Measurements from ENCODE around the gene DIPK1A. TPM values are rescaled to one million over a fixed set of nuclear protein-coding genes. Genes with fewer than 3 reads are reported as not detected.

Gene DIPK1A
- polyA plus RNA-seq, 1 experiment = 12.3 TPM

DNA sequence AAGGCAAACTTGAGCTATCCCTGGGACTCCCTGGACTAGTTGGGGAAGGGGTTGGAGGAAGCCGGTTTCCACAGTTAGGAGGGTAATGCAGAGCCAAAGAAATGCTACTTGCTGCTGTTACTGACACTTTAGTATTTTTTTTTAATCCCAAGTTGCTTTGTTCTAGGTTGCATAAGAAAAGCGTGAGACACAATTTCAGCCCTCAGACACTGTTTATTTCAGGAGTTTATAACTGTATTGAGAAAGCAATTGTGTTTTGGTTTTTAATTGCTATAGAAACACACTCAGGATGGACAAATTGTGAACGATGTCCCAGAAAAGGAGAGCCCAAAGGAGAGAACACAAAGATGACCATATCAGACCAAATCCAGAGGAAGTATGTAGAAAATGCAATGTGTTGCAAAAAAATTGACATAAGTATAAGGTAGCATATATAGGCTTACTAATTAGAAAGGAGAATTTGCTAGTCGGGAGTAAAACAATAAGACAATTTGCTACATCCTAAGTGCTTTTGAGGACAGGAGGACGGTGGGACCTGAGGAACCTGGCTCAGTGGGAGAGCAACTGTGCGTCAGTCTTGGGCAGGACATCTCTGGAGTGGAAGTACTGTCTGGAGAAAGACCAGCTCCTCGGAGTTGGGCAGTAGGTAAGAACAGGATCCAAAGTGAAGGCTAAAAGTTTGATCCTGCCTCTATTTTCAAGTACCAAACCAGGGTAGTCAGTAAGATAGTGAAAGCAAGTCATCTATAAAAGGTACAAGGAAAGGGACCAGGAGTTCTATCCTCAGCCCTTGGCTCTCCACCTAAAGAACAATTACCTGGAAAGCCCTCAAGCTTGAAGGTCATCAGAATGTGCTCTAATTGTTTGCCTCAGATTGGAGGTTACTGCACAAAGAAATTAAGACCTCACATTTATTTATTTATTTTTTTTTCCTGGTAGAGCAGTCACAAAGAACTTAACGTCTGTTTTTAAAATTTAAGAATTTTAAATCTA, 39.9 kb downstream of the DIPK1A start:
- ChIA-PET CTCF (no interaction called here), POLR2A (no interaction called here)
- H3K27me3 ChIP-seq (ENCODE audit: control insufficient read depth, insufficient read depth, low read length) = no peaks in the 10 kb centered on the region
- no peaks in the 10 kb centered on the region for H3K36me3 ChIP-seq (ENCODE audit: control insufficient read depth, insufficient read depth, low read length)
- TF ChIP-seq, protein P1, sequence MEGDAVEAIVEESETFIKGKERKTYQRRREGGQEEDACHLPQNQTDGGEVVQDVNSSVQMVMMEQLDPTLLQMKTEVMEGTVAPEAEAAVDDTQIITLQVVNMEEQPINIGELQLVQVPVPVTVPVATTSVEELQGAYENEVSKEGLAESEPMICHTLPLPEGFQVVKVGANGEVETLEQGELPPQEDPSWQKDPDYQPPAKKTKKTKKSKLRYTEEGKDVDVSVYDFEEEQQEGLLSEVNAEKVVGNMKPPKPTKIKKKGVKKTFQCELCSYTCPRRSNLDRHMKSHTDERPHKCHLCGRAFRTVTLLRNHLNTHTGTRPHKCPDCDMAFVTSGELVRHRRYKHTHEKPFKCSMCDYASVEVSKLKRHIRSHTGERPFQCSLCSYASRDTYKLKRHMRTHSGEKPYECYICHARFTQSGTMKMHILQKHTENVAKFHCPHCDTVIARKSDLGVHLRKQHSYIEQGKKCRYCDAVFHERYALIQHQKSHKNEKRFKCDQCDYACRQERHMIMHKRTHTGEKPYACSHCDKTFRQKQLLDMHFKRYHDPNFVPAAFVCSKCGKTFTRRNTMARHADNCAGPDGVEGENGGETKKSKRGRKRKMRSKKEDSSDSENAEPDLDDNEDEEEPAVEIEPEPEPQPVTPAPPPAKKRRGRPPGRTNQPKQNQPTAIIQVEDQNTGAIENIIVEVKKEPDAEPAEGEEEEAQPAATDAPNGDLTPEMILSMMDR (IDR thresholded peaks at IDR 0.05; ENCODE audit: insufficient read depth, low read depth, low read length) = no peak
- DNase-seq (ENCODE audit: low read depth) = no peak
- no peak overlapping the region for H3K4me3 ChIP-seq (ENCODE audit: low read depth, low read length)

DNA sequence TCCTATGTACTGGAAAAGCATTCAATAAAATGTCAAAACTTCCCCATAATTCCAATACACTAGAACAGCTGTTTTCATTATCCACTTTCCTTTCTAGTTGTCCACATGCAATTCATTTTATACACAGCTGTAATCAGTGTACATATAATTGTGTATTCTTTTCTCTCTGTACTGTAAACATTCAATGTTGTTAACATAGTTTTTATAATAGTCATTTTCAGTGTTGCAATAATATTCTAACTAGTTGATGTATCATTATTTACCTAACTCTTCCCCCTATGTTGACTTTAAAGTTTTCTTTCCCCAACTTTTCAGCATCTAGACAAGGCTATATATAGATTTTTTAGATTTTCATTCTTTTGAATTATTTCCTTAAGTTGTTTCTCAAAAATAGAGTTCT, 44.4 kb downstream of the DIPK1A start:
- Histone ChIP-seq H3K36me3 (ENCODE audit: control insufficient read depth, insufficient read depth, low read length) (no peaks in the 10 kb centered on the region), H3K4me3 (ENCODE audit: low read depth, low read length) (no peak overlapping the region), H3K27me3 (ENCODE audit: control insufficient read depth, insufficient read depth, low read length) (no peaks in the 10 kb centered on the region)
- ChIA-PET CTCF (interaction anchor here (1.5 kb wide), 1 partner anchor 44 kb away, joined by 4 read pairs; the partner anchor contains the start of gene DIPK1A), POLR2A (no interaction called here)
- TF ChIP-seq, protein P1 (IDR thresholded peaks at IDR 0.05; ENCODE audit: insufficient read depth, low read depth, low read length) = no peak
- no peak for DNase-seq (ENCODE audit: low read depth)

DNA sequence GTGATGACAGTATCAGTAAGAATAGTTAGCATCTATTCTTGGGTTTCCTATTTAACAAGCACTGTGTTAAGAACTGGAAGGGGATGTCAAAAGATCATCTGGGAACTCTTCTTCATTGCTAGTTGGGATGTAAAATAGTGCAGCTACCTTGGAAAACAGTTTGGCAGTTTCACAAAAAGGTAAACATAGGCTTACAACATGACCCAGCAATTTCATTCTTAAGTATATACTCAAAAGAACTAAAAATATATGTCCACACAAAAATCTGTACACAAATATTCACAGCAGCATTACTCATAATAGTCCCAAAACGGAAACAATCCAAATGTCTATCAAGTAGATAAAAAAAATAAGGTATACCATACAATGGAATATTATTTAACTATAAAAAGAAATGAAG, 45.7 kb downstream of the DIPK1A start:
- DNase-seq (ENCODE audit: low read depth) = no peak
- no peaks in the 10 kb centered on the region for H3K27me3 ChIP-seq (ENCODE audit: control insufficient read depth, insufficient read depth, low read length)
- H3K36me3 ChIP-seq (ENCODE audit: control insufficient read depth, insufficient read depth, low read length) = no peaks in the 10 kb centered on the region
- TF ChIP-seq, protein P1 (IDR thresholded peaks at IDR 0.05; ENCODE audit: insufficient read depth, low read depth, low read length) = no peak
- ChIA-PET POLR2A (no interaction called here), CTCF (no interaction called here)
- H3K4me3 ChIP-seq (ENCODE audit: low read depth, low read length) = no peak overlapping the region

DNA sequence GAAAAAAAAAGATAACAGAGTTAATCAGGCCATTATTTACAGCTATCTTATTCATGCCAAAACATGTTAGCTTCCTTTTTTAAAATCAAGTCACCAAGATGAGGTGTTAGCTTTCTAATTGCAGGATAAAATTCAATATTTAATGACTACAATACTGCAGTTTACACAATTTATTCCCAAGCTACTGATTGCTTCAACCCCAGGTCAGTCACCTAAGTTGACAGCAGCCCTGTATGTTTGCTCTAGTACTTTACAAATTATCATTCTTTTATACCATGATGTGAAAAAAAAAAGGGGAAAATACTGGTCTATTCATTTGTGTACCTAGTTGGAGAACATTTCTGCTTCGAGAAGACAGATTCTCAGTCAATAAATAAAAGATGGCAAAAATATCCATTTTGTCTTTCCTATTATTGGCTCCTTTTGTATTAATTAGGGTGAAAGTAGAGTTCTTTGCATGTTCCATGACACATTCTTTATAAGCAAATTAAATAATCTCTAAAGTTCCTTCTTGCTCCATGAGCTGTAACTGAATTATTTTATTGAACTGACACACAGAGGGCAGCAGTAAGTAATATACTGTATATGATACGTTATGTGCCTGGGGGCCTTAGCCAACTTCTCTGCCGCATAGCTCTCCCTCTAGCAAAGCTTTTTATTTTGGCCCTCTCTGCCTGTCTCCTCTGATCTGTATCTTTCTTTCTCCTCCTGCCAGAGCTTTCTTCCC, 48.0 kb downstream of the DIPK1A start:
- ChIA-PET POLR2A (no interaction called here), CTCF (interaction anchor here (1.5 kb wide), 1 partner anchor 54 kb away, joined by 3 read pairs; no protein-coding TSS in a partner anchor)
- H3K4me3 ChIP-seq (ENCODE audit: low read depth, low read length) = no peak overlapping the region
- TF ChIP-seq, protein P1 (IDR thresholded peaks at IDR 0.05; ENCODE audit: insufficient read depth, low read depth, low read length) = no peak
- H3K27me3 ChIP-seq (ENCODE audit: control insufficient read depth, insufficient read depth, low read length) = no peaks in the 10 kb centered on the region
- DNase-seq (ENCODE audit: low read depth) = no peak
- no peaks in the 10 kb centered on the region for H3K36me3 ChIP-seq (ENCODE audit: control insufficient read depth, insufficient read depth, low read length)

DNA sequence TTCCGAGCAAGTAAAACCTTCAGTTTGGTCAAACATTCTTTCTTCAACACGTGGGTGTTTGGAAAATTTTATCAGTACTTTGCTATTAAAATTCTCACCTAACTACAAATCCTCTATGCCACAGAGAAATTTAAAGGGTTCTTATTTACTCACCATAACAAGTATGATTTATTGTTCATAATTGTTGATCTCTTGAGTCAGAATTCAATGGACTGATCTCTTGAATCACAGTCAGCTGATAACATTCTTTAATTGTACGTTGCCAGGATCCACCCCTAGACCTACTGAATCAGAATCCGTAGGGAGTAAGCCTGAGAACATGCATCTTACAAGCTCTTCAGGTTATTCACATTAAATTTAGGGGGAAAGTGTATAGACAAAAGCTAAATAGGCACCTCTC, 51.2 kb downstream of the DIPK1A start:
- no peak for DNase-seq (ENCODE audit: low read depth)
- TF ChIP-seq, protein P1 (IDR thresholded peaks at IDR 0.05; ENCODE audit: insufficient read depth, low read depth, low read length) = no peak
- Histone ChIP-seq H3K27me3 (ENCODE audit: control insufficient read depth, insufficient read depth, low read length) (no peaks in the 10 kb centered on the region), H3K4me3 (ENCODE audit: low read depth, low read length) (no peak overlapping the region), H3K36me3 (ENCODE audit: control insufficient read depth, insufficient read depth, low read length) (no peaks in the 10 kb centered on the region)
- ChIA-PET POLR2A (no interaction called here), CTCF (interaction anchor here (0.7 to 1.0 kb wide), 2 partner anchors 10 to 50 kb away, joined by 4 read pairs; no protein-coding TSS in a partner anchor)

Data from BJ (cell line).